Activated CD8-positive, alpha-beta T cell treated with anti-CD3 and anti-CD28 coated beads, Interleukin-2, amount 10 ng/mL, durations not matched to agents 7 days and 5 days (primary cell): ENCODE data around the gene SPZ1. TPM values are rescaled to one million over a fixed set of nuclear protein-coding genes. Genes with fewer than 3 reads are reported as not detected.
"Not testable (repeated sequence)": the region's sequence is repeated elsewhere in the genome, so short reads cannot be mapped to it uniquely, and the experiment has no call there.

Source experiments
- ATAC-seq: fragments of 150-1000 bp; cut with Tn5 transposase; one replicate; pipeline ENCODE4 v1.10.0; 2021; ENCODE audit warnings: moderate library complexity
- CTCF ChIA-PET: fragments of 350-600 bp; sonication (Branson Sonifier 250); formaldehyde crosslinking; loops from one replicate; lab custom pipeline; 2021; ENCODE audit warnings: antibody characterized with exemption; lab: Charles Lee
- POLR2A ChIA-PET: fragments of 350-600 bp; sonication (Branson Sonifier 250); formaldehyde crosslinking; loops from one replicate; lab custom pipeline; 2021; ENCODE audit warnings: antibody characterized with exemption; lab: Charles Lee
- DNase-seq: peaks from one replicate; pipeline ENCODE4 v3.0.0-alpha.2; 2020
- H3K27ac Mint-ChIP-seq: one replicate; pipeline ENCODE4 v1.8.0; 2021; ENCODE audit warnings: mild to moderate bottlenecking, mixed read lengths
- H3K27me3 Mint-ChIP-seq: one replicate; pipeline ENCODE4 v1.8.0; 2021; ENCODE audit warnings: low read depth, mixed read lengths
- H3K36me3 Mint-ChIP-seq: one replicate; pipeline ENCODE4 v1.8.0; 2021; ENCODE audit warnings: low read depth, mixed read lengths
- H3K4me1 Mint-ChIP-seq: one replicate; pipeline ENCODE4 v1.8.0; 2021; ENCODE audit warnings: low read depth, mixed read lengths
- H3K4me3 Mint-ChIP-seq: one replicate; pipeline ENCODE4 v1.8.0; 2021; ENCODE audit warnings: mild to moderate bottlenecking, mixed read lengths
- H3K9me3 Mint-ChIP-seq: one replicate; pipeline ENCODE4 v1.8.0; 2022; ENCODE audit warnings: mixed read lengths; ENCODE audit not compliant: insufficient read depth
- total RNA-seq, 2 experiments: library from RNA; stranded (reverse); gene quantifications; one replicate each; pipeline ENCODE4 v1.2.3, GENCODE V29; 2021

SPZ1 gene
- total RNA-seq, 2 experiments from 2014 or later: not detected

DNA sequence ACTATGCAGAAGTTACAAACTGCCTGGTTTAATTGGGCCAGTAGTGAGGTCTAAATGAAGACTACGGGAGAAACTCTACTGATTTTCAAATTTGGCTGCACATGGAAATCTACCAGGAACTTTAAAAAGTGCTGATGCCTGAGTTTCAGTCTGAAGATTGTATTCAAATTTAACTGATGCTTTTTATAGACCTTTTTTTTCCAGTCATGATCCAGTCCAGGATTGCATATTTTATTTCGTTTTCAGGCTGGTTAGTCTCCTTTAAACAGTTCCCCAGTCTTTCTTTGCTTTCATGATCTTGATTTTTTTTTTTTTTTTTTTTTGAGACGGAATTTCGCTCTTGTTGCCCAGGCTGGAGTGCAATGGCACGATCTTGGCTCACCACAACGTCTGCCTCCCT is 23.7 kb upstream of the SPZ1 start:
- ATAC-seq (no peak), DNase-seq (no peak)
- H3K27me3 Mint-ChIP-seq: no peaks in the 10 kb centered on the region
- H3K27ac Mint-ChIP-seq: no peak overlapping the region
- no peak overlapping the region for H3K4me3 Mint-ChIP-seq
- no peaks in the 10 kb centered on the region for H3K36me3 Mint-ChIP-seq
- no peaks in the 10 kb centered on the region for H3K9me3 Mint-ChIP-seq
- ChIA-PET CTCF (interaction anchor here (1.2 kb wide), 1 partner anchor 204 kb away, joined by 3 read pairs; no protein-coding TSS in a partner anchor), POLR2A (no interaction called here)
- no peaks in the 10 kb centered on the region for H3K4me1 Mint-ChIP-seq

GRCh38 chr5:80299601-80300000 is 20.2 kb upstream of the SPZ1 start:
- CTCF ChIA-PET: no interaction called here
- H3K27me3 Mint-ChIP-seq: peaks cover 3% of the 10 kb centered on the region
- no peak for DNase-seq
- ATAC-seq: no peak
- H3K9me3 Mint-ChIP-seq: no peaks in the 10 kb centered on the region
- H3K27ac Mint-ChIP-seq: no peak overlapping the region
- H3K4me1 Mint-ChIP-seq: no peaks in the 10 kb centered on the region
- H3K36me3 Mint-ChIP-seq: no peaks in the 10 kb centered on the region
- POLR2A ChIA-PET: no interaction called here
- no peak overlapping the region for H3K4me3 Mint-ChIP-seq

DNA sequence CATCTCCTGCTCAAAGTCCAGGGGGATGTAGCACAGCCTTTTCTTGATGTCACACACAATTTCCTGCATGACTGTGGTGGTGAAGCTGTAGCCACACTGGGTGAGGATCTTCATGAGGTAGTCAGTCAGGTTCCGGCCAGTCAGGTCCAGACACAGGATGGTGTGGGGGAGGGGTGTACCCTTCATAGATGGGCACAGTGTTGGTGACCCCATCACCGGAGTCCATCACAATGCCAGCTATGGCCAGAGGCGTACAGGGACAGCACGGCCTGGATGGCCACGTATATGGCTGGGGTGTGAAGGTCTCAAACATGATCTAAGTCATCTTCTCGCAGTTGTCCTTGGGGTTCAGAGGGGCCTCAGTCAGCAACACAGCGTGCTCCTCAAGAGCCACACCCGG is 19.7 kb upstream of the SPZ1 start:
- ATAC-seq (no peak), DNase-seq (no peak)
- ChIA-PET POLR2A (no interaction called here), CTCF (no interaction called here)
- Mint-ChIP-seq H3K4me1 (no peaks in the 10 kb centered on the region), H3K27ac (no peak overlapping the region), H3K36me3 (no peaks in the 10 kb centered on the region), H3K4me3 (no peak overlapping the region), H3K9me3 (no peaks in the 10 kb centered on the region), H3K27me3 (peaks cover 3% of the 10 kb centered on the region)

GRCh38 chr5:80300796-80301195 is 19.0 kb upstream of the SPZ1 start:
- H3K9me3 Mint-ChIP-seq, POLR2A ChIA-PET, DNase-seq, H3K27ac Mint-ChIP-seq, H3K4me3 Mint-ChIP-seq, H3K27me3 Mint-ChIP-seq, CTCF ChIA-PET, ATAC-seq, H3K4me1 Mint-ChIP-seq, H3K36me3 Mint-ChIP-seq: not testable (repeated sequence)

DNA sequence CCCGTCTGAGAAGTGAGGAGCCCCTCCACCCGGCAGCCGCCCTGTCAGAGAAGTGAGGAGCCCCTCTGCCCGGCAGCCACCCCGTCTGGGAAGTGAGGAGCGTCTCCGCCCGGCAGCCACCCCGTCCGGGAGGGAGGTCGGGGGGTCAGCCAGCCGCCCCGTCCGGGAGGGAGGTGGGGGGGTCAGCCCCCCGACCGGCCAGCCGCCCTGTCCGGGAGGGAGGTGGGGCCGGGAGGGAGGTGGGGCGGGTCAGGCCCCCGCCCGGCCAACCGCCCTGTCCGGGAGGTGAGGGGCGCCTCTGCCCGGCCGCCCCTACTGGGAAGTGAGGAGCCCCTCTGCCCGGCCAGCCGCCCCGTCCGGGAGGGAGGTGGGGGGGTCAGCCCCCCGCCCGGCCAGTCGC is 18.5 kb upstream of the SPZ1 start:
- H3K36me3 Mint-ChIP-seq, POLR2A ChIA-PET, H3K4me1 Mint-ChIP-seq, H3K27ac Mint-ChIP-seq, H3K9me3 Mint-ChIP-seq, DNase-seq, CTCF ChIA-PET, H3K4me3 Mint-ChIP-seq, ATAC-seq, H3K27me3 Mint-ChIP-seq: not testable (repeated sequence)

GRCh38 chr5:80302636-80303035 is 17.2 kb upstream of the SPZ1 start:
- Mint-ChIP-seq H3K36me3 (no peaks in the 10 kb centered on the region), H3K27ac (no peak overlapping the region), H3K27me3 (peaks cover 3% of the 10 kb centered on the region), H3K4me1 (peaks cover 1% of the 10 kb centered on the region), H3K4me3 (no peak overlapping the region), H3K9me3 (no peaks in the 10 kb centered on the region)
- ATAC-seq (no peak), DNase-seq (no peak)
- CTCF ChIA-PET: no interaction called here
- POLR2A ChIA-PET: interaction anchor here (0.6 kb wide), 2 partner anchors 48 to 841 kb away, joined by 3 read pairs; no protein-coding TSS in a partner anchor

- no peaks in the 10 kb centered on the region for H3K9me3 Mint-ChIP-seq
- H3K27me3 Mint-ChIP-seq: peaks cover 6% of the 10 kb centered on the region
- CTCF ChIA-PET: interaction anchor here (1.2 to 4.9 kb wide), 5 partner anchors 51 to 225 kb away, joined by 3 to 67 read pairs (median 23); no protein-coding TSS in a partner anchor
- DNase-seq (no peak), ATAC-seq (no peak)
- H3K27ac Mint-ChIP-seq: no peak overlapping the region
- no peaks in the 10 kb centered on the region for H3K36me3 Mint-ChIP-seq
- POLR2A ChIA-PET: interaction anchor here (0.6 kb wide), 2 partner anchors 137 to 220 kb away, joined by 3 read pairs; no protein-coding TSS in a partner anchor
- H3K4me3 Mint-ChIP-seq: no peak overlapping the region
- H3K4me1 Mint-ChIP-seq: peaks cover 1% of the 10 kb centered on the region
Measured at GRCh38 chr5:80308526-80308925, 11.3 kb upstream of the SPZ1 start.

DNA sequence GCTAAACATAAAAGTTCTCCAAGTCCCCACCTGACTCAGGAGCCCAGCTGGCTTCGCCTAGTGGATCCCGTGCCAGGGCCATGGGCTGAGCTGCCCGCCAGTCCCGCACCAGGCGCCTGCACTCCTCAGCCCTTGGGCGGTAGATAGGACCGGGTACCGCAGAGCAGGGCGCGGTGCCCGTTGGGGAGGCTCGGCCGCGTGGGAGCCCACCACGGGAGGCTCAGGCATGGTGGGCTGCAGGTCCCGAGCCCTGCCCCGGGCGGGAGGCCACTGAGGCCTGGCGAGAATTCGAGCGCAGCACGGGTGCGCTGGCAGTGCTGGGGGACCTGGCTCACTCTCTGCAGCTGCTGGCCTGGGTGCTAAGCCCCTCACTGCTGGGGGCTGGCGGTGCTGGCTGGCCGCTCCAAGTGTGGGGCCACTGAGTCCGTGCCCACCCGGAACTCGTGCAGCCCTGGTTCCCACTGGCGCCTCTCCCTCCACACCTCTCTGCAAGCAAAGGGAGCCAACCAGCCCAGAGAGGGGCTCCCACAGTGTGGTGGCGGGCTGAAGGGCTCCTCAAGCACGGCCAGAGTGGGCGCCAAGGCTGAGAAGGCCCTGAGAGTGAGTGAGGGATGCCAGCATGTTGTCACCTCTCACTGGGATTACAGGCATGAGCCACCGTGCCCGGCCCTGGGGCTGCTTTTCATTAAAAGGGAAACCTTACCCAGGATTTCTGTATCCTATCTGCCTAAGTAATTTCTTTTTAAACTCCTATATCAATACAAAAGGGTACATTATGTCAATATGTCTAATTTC is 9.7 kb upstream of the SPZ1 start:
- ATAC-seq (no peak), DNase-seq (no peak)
- H3K36me3 Mint-ChIP-seq: no peaks in the 10 kb centered on the region
- CTCF ChIA-PET: interaction anchor here (0.7 to 4.9 kb wide), 6 partner anchors 9 to 431 kb away, joined by 3 to 67 read pairs (median 14); no protein-coding TSS in a partner anchor
- peaks cover 3% of the 10 kb centered on the region for H3K27me3 Mint-ChIP-seq
- no peak overlapping the region for H3K27ac Mint-ChIP-seq
- H3K9me3 Mint-ChIP-seq: no peaks in the 10 kb centered on the region
- H3K4me3 Mint-ChIP-seq: no peak overlapping the region
- POLR2A ChIA-PET: no interaction called here
- peaks cover 1% of the 10 kb centered on the region for H3K4me1 Mint-ChIP-seq

- no peaks in the 10 kb centered on the region for H3K36me3 Mint-ChIP-seq
- CTCF ChIA-PET: interaction anchor here (1.3 to 1.8 kb wide), 2 partner anchors 8 to 232 kb away, joined by 3 to 4 read pairs; no protein-coding TSS in a partner anchor
- ATAC-seq: no peak
- H3K9me3 Mint-ChIP-seq: no peaks in the 10 kb centered on the region
- H3K27me3 Mint-ChIP-seq: peaks cover 14% of the 10 kb centered on the region
- DNase-seq: no peak
- no peak overlapping the region for H3K27ac Mint-ChIP-seq
- POLR2A ChIA-PET: no interaction called here
- no peaks in the 10 kb centered on the region for H3K4me1 Mint-ChIP-seq
- H3K4me3 Mint-ChIP-seq: no peak overlapping the region
Measured at GRCh38 chr5:80315244-80315643, 4.6 kb upstream of the SPZ1 start.

- Mint-ChIP-seq H3K36me3 (no peaks in the 10 kb centered on the region), H3K27ac (no peak overlapping the region), H3K4me1 (no peaks in the 10 kb centered on the region), H3K4me3 (no peak overlapping the region), H3K27me3 (peaks cover 26% of the 10 kb centered on the region), H3K9me3 (no peaks in the 10 kb centered on the region)
- POLR2A ChIA-PET: no interaction called here
- CTCF ChIA-PET: interaction anchor here (1.5 kb wide), 2 partner anchors 9 to 226 kb away, joined by 3 to 4 read pairs; no protein-coding TSS in a partner anchor
- ATAC-seq (no peak), DNase-seq (no peak)
Measured at GRCh38 chr5:80318212-80318611, 1.6 kb upstream of the SPZ1 start.

DNA sequence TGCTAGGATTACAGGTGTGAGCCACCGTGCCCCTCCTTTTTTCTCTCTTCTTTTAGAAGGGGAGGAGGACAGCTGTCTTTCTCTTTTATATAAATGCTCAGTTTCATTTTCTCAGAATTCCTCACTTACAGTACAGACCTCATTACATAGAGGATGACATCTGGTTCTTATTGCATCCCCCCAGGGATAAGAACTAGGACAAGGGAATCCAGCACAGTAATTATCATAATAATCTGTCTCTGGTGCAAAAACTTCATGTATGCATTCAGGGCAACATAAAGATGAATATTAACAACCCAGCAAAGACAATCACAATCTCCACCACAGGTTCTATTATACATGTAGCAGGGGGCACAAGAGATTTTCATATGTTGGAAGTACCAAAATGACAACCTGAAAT is 5.1 kb downstream of the SPZ1 start:
- ATAC-seq: no peak
- CTCF ChIA-PET: no interaction called here
- no peak overlapping the region for H3K4me3 Mint-ChIP-seq
- peaks cover 18% of the 10 kb centered on the region for H3K27me3 Mint-ChIP-seq
- DNase-seq: no peak
- H3K27ac Mint-ChIP-seq: no peak overlapping the region
- POLR2A ChIA-PET: no interaction called here
- H3K4me1 Mint-ChIP-seq: no peaks in the 10 kb centered on the region
- no peaks in the 10 kb centered on the region for H3K36me3 Mint-ChIP-seq
- no peaks in the 10 kb centered on the region for H3K9me3 Mint-ChIP-seq

- Mint-ChIP-seq H3K27me3 (peaks cover 5% of the 10 kb centered on the region), H3K4me3 (no peak overlapping the region), H3K36me3 (no peaks in the 10 kb centered on the region), H3K9me3 (no peaks in the 10 kb centered on the region), H3K27ac (no peak overlapping the region), H3K4me1 (no peaks in the 10 kb centered on the region)
- DNase-seq (no peak), ATAC-seq (no peak)
- ChIA-PET POLR2A (interaction anchor here (0.6 kb wide), 1 partner anchor 42 kb away, joined by 3 read pairs; no protein-coding TSS in a partner anchor), CTCF (no interaction called here)
Measured at GRCh38 chr5:80326468-80326867, 6.7 kb downstream of the SPZ1 start.
